Head of caudate nucleus (tissue), 42 donors: Measurements from ENCODE around the gene PRG3.
"Not testable (repeated sequence)": the region's sequence is repeated elsewhere in the genome, so short reads cannot be mapped to it uniquely, and the experiment has no call there.

Experiments used
- DNase-seq, 42 donors: peaks; one replicate each; pipeline versions ENCODE4 v3.0.0 to v3.0.0-alpha.2; 2020 to 2021; ENCODE audit warnings: mixed read lengths in 7 of 42
- intact Hi-C: fragments of 100-400 bp; cut with DNase I; formaldehyde crosslinking; loops from one replicate; pipeline ENCODE4 v1.15.0; 2022

Gene PRG3

GRCh38 chr11:57348052-57348451 is 32.9 kb downstream of the PRG3 start:
- intact Hi-C loops: loop anchor here (5.0 kb wide), 1 partner anchor 179 kb away; no protein-coding TSS in a partner anchor
- DNase-seq: no peak

- DNase-seq: no peak
- intact Hi-C loops: loop anchor here (5.0 kb wide), 1 partner anchor 180 kb away; no protein-coding TSS in a partner anchor
Measured at GRCh38 chr11:57347336-57347735, 33.6 kb downstream of the PRG3 start.

- peak; percentile 58 to 92 (median 80) for DNase-seq
- intact Hi-C loops: loop anchor here (5.0 kb wide), 1 partner anchor 182 kb away; no protein-coding TSS in a partner anchor
Measured at GRCh38 chr11:57345555-57346211, 35.3 kb downstream of the PRG3 start.

- DNase-seq: no peak
- intact Hi-C loops: loop anchor here (5.0 kb wide), 1 partner anchor 182 kb away; no protein-coding TSS in a partner anchor
Measured at GRCh38 chr11:57344826-57345225, 36.1 kb downstream of the PRG3 start.

- DNase-seq: no peak
- intact Hi-C loops: no loop called here
Measured at GRCh38 chr11:57343825-57344224, 37.1 kb downstream of the PRG3 start.

GRCh38 chr11:57342702-57343101 is 38.2 kb downstream of the PRG3 start:
- DNase-seq: no peak
- intact Hi-C loops: no loop called here

GRCh38 chr11:57341250-57341808 is 39.6 kb downstream of the PRG3 start:
- intact Hi-C loops: no loop called here
- DNase-seq: no peak

- DNase-seq: no peak
- intact Hi-C loops: no loop called here
Measured at GRCh38 chr11:57340039-57340615, 40.8 kb downstream of the PRG3 start.

GRCh38 chr11:57339328-57339727 is 41.6 kb downstream of the PRG3 start:
- intact Hi-C loops: loop anchor here (5.0 kb wide), 2 partner anchors 193 to 308 kb away; partner anchors contain the start of genes TIMM10 and YPEL4
- no peak for DNase-seq

- no peak for DNase-seq
- intact Hi-C loops: loop anchor here (5.0 kb wide), 2 partner anchors 194 to 309 kb away; partner anchors contain the start of genes TIMM10 and YPEL4
Measured at GRCh38 chr11:57338142-57338541, 42.8 kb downstream of the PRG3 start, which contains the start of gene P2RX3. Gene P2RX3, plus strand, starts transcription at chr11:57338352. Its CDS starts 199 bp downstream, at chr11:57338551.

GRCh38 chr11:57336856-57337255 is 44.1 kb downstream of the PRG3 start:
- intact Hi-C loops: loop anchor here (5.0 kb wide), 2 partner anchors 195 to 310 kb away; partner anchors contain the start of genes TIMM10 and YPEL4
- not testable (repeated sequence) for DNase-seq

- DNase-seq: peak in 4 of 42 donors; percentile 20 to 45 (median 40)
- intact Hi-C loops: loop anchor here (5.0 kb wide), 2 partner anchors 196 to 311 kb away; partner anchors contain the start of genes TIMM10 and YPEL4
Measured at GRCh38 chr11:57336111-57336666, 44.8 kb downstream of the PRG3 start.

- DNase-seq: peak; percentile 85 to 97 (median 93)
- intact Hi-C loops: loop anchor here (5.0 kb wide), 2 partner anchors 197 to 312 kb away; partner anchors contain the start of genes TIMM10 and YPEL4
Measured at GRCh38 chr11:57335343-57336110, 45.4 kb downstream of the PRG3 start, which contains the start of gene SSRP1. Gene SSRP1, minus strand, starts transcription at chr11:57335892. Its CDS starts 771 bp downstream, at chr11:57335121.

- intact Hi-C loops: loop anchor here (5.0 kb wide), 2 partner anchors 197 to 312 kb away; partner anchors contain the start of genes TIMM10 and YPEL4
- no peak for DNase-seq
Measured at GRCh38 chr11:57335023-57335342, 46.0 kb downstream of the PRG3 start.

- no peak for DNase-seq
- intact Hi-C loops: no loop called here
Measured at GRCh38 chr11:57332694-57333440, 48.1 kb downstream of the PRG3 start.

- no peak for DNase-seq
- intact Hi-C loops: no loop called here
Measured at GRCh38 chr11:57331720-57332119, 49.2 kb downstream of the PRG3 start.

GRCh38 chr11:57330029-57330428 is 50.9 kb downstream of the PRG3 start:
- intact Hi-C loops: no loop called here
- no peak for DNase-seq

- intact Hi-C loops: no loop called here
- no peak for DNase-seq
Measured at GRCh38 chr11:57327721-57328120, 53.2 kb downstream of the PRG3 start.
